Gastroesophageal sphincter (tissue), 3 donors: ENCODE data around the gene IL3.

ENCODE experiments used
- EP300 ChIP-seq: sonication (generic); formaldehyde crosslinking; IDR thresholded peaks from one replicate; pipeline ENCODE4 v1.6.1; 2017; ENCODE audit warnings: antibody characterized with exemption, mild to moderate bottlenecking
- TF ChIP-seq, protein P1 (sequence below), 4 experiments: fragments of 200-600 bp in 2 of 4; fragments of 450-650 bp in 2 of 4; sonication (generic) in 1 of 4; IDR thresholded peaks; one replicate each; pipeline ENCODE4 v1.5.1; 2017 to 2019; ENCODE audit warnings: antibody characterized with exemption in 4 of 4, mild to moderate bottlenecking in 2 of 4, moderate library complexity in 2 of 4

DNA sequence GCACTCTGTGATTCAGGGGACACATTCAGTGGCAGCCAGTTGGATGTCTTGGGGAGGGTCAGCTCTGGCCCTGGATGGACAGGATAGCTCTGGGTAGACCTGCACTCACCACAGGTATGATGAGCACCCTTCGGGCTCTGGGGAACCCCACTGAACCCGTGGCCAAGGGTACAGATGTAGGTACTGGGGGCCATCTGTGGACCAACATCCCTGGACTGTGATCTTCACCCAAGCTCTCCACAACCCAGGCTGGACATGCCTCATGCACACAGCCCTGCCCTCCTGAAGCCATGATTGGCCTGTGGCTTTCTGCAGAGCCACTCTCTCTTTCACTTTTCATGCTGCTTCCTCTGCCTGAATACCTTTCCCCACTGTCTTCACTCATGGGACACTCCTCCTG lies 33.4 kb upstream of the IL3 start:
- TF ChIP-seq, protein P1, sequence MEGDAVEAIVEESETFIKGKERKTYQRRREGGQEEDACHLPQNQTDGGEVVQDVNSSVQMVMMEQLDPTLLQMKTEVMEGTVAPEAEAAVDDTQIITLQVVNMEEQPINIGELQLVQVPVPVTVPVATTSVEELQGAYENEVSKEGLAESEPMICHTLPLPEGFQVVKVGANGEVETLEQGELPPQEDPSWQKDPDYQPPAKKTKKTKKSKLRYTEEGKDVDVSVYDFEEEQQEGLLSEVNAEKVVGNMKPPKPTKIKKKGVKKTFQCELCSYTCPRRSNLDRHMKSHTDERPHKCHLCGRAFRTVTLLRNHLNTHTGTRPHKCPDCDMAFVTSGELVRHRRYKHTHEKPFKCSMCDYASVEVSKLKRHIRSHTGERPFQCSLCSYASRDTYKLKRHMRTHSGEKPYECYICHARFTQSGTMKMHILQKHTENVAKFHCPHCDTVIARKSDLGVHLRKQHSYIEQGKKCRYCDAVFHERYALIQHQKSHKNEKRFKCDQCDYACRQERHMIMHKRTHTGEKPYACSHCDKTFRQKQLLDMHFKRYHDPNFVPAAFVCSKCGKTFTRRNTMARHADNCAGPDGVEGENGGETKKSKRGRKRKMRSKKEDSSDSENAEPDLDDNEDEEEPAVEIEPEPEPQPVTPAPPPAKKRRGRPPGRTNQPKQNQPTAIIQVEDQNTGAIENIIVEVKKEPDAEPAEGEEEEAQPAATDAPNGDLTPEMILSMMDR (IDR thresholded peaks at IDR 0.05): no peak
- no peak for TF ChIP-seq EP300
